NCI-H82 treated with DMSO at 0.1 percent for 48 hours (cell line): ENCODE measurements around the gene NCOA3.
"Not testable (repeated sequence)": the region's sequence is repeated elsewhere in the genome, so short reads cannot be mapped to it uniquely, and the experiment has no call there.

ENCODE experiments used
- DNase-seq: peaks from one replicate; lab custom pipeline; 2025; ENCODE audit not compliant: unreplicated experiment; lab: John Stamatoyannopoulos, UW

NCOA3 gene

DNA sequence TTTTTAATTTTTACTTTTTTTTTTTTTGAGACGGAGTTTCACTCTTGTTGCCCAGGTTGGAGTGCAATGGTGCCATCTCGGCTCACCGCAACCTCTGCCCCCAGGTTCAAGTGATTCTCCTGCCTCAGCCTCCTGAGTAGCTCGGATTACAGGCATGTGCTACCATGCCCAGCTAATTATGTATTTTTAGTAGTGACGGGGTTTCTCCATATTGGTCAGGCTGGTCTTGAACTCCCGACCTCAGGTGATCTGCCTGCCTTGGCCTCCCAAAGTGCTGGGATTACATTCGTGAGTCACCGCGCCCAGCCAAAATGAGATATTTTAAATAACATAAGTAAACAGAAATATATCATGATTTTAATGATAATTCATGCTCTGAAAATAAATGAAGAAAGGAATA lies 1.6 kb upstream of the NCOA3 start:
- DNase-seq = not testable (repeated sequence)

DNA sequence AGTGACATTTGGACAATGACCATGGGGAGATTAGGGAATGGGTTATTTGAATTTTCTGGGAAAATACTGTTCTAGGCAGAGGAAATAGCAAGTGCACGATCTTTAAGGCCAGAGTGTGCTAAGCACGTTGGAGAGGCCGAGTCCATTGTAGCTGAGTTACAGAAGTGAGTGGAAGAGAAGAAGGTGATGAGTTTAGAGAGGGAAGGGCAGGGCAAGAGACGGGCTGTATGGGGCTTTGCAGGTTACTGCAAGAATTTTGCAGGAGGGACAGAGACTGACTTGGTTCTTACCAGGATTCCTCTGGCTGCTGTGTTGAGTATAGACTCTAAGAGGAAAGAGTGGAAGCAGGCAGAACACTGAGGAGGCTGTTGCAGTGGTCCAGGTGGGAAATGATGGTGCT lies 1.1 kb upstream of the NCOA3 start:
- DNase-seq = no peak

DNA sequence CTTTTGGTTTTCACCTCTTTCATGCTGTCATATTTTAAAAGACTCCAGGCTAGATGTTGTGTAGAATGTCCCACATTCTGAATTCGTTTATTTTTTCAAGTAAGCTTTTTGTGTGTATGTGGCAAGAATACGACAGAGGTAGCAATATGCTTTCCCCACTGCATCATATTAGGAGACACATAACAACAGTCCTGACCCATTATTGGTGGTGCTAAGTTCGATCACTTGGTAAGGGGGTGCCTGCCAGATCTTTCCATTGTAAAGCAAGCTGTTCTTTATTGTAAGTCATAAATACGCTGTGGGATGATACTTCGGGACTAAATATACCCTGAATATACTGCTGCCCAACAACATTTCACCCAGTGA lies 588 bp upstream of the NCOA3 start:
- DNase-seq = no peak

DNA sequence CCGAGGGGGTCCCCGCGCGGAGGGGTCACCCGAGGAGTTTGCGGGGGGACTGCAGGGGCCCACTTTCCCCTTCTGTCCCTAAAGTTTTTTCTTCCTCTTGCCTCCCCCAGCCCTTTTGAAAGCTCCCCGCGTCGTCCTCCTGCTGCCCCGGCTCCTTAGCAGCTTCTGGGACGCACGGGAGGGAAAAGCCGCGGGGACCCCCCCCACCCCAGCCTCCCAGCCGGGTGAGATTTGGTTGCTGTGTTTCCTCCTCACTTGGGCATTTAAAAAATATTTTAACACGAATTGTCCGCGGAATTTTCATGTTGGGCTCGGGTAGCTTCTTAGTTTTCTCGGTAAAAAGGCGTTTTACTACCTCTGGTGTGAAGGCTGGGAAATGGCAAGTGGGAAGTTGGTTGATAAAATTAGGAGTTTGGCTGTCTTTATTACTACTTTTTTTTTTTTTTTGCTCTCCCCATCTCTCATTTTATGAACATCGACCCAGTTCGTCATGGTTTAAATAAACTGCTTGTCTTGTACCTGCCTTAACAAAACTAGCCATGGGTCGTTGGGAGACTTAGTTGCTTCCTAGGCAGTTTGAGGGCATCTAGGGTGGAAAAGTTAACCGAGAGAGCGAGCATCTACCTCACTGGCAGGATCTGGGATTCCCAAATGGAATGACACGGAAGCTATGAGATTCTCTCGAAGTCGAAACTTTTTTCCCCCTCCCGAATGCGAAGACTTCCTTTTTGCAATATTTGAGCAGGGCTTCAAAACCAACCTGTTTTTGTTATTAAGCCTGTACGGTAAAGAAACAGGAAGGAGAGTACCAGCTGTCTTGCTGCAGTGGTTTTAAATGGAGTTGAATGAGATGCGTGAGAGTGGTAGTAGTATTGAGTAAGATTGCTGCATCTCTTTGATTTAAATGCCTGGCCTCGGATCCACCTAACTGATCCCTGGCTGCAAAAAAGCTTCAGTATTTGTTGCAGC lies 868 bp downstream of the NCOA3 start:
- no peak for DNase-seq

DNA sequence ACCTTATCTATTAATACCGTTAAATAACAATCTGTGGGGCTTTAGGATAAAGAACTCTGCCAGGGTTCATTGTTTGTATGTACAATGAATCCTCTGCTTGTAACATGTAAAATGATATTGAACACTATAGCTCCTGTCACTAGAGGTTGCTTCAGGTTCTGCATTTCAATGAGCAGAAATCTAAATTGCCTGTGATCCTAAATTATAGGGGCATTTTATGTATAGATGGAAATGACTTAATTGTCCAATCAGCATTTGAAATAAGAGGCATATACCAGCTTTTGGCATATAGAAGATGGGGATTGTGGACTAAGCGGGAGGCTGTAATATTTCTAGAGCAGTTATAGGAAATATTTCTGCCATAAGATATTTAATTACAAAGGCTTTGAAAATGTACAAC lies 2.0 kb downstream of the NCOA3 start:
- no peak for DNase-seq

DNA sequence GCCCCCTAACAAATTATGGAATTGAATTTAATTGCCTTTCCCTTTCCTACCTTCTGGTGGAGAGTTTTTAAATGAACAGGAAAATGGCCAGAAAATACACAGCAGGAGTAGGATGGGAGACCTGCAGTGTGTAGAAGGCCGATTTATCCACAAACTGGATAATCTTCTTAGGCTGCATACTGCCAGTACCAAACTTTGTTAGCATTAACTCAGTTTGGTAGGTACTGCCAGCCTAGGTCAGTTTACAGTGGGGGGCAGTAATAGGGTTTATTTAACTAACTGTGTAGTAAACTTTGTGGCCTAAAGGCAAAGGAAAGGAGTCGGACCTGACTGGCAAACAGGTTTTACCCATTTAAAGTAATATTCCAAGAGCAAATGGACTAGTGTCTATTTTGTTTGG lies 4.6 kb downstream of the NCOA3 start:
- peak; percentile 57 for DNase-seq

DNA sequence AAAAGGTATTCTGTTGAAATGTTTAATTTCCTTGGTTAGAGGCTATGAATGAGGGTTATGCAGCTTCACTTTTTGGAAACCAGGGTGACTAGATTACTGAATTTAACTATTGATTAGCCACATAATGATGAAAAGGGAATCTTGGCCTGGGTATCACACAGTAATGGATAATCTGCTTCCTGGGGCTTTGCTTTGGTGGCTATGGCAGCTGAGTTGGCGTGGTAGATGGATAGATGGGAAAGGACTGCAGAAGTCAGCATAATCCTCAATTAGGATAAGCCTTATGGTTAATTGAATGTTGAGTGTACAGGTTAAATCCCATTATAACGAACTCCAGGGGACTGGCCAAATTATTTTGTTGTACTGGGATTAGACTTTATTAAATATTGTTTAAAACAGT lies 5.2 kb downstream of the NCOA3 start:
- peak; percentile 98 for DNase-seq

DNA sequence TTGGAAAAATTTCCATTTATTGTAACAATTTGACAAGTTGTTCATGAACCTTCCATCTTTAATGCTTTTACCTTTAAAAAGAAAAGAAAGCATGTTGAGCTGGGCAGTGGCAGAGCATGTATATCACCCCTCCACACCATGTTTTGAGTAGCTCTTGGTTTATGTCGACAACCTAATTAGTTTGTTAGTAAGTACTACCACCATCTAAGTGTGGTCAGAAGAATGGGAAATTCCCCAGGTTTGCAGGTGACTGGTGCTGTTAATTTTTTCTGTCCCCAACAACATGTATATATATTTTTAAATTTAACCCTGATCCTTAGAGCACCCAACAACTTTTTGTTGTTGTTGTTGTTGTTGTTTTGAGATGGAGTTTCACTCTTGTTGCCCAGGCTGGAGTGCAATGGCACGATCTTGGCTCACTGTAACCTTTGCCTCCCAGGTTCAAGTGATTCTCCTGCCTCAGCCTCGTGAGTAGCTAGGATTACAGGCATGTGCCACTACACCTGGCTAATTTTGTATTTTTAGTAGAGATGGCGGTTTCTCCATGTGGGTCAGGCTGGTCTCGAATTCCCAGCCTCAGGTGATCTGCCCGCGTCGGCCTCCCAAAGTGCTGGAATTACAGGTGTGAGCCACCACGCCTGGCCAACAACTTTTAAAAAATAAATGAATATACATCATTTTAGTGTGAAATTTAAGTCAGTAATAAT lies 5.7 kb downstream of the NCOA3 start:
- not testable (repeated sequence) for DNase-seq

DNA sequence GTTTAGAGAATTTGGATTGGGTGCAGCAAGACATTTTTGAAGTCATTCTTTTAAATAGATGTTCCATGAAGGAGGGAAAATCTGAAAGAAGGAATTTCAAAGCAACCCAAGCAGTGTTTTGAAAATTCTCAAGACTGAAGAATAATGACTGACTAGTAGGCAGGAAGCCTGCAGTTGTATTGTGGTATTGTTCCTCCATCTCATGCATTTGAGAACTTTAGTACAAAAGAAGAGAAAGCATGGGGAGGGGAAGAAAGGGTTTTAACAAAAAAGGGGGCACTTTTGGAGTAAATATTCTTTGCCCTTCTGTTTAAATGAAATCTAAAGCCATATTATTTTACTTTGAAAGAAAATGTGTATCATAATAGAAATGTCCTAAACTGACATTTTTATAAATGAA lies 6.6 kb downstream of the NCOA3 start:
- no peak for DNase-seq

DNA sequence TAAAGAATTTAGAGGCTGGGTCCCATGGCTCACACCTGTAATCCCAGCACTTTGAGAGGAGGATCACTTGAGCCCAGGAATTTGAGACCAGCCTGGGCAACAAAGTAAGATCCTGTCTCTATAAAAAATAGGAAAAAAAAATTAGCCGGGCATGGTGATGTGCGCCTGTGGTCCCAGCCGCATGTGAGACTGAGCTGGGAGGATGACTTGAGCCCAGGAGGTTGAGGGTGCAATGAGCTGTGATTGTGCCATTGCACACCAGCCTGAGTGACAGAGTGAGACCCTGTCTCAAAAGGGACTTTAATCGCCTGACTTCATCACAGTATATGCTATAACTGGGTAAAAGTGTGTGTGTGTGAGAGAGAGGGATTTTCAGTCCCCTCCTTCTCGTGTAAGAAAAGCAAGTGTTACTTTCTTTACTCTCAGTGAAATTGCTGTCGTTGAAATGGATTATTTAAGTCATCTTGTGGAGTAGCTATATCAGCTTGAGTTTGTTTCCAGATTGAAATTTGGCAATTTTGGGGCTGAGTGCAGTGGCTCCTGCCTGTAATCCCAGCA lies 7.5 kb downstream of the NCOA3 start:
- DNase-seq = no peak

DNA sequence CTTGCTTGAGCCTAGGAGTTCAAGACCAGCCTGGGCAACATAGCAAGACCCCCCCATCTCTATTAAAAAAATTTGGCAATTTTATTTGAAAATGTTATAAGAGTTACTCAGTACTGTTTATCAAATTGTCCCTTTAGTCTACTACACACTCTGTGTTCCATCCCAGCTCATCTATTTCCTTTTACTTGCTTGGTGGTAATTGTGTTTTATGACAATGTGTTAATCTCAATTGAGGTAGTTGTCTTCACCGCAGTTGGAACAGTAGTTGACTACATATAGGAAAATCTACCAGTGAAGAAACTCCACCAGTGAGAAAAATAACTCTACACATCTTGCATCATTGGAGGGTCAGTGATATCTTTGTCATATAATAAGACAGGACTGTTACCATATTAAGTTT lies 8.0 kb downstream of the NCOA3 start:
- no peak for DNase-seq

DNA sequence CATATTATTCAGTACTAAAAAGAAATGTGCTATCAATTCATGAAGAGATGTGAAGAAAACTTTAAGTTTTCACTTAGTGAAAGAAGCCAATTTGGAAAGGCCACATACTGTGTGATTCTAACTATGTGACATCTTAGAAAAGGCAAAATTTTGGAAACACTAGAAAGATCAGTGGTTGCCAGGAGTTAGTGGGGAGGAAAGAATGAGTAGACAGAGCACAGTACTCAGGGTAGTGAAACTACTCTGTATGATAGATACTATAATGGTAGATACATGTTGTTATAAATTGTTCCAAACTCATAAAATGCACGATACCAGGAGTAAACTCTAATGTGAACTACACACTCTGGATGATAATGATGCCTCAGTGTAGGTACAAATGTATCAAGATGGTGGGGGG lies 14.2 kb downstream of the NCOA3 start:
- DNase-seq = no peak

DNA sequence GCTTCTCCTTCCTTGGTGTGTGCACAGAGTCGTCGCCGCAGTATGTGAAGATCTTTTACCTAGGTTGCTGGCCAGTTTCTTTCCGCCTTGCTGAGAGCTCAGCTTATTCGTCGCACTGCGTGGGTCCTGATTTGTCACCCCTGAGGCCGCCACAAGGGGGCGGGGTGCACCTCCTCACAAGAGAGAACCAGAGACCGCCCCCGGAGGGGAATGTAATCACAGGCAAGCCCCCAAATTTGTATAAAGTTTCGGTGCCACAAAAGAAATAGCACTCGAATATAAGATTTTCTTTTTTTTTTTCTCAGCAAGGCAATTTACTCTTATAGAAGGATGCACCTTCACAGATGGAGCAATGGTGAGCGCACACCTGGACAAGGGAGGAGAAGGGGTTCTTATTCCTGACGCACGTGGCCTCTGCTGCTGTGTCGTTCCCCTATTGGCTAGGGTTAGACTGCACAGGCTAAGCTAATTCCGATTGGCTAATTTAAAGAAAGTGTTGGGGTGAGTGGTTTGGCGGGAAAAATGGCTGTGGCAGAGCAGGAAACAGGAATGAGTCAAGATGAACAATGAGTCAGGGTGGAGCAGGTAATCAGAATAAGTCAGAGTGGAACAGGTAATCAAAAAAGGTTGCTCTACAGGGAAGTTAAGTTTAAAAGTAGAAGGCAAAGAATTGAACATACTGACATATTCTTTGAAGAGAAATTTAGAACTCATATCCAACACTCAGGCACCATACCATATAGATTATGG lies 19.5 kb downstream of the NCOA3 start:
- DNase-seq = no peak

DNA sequence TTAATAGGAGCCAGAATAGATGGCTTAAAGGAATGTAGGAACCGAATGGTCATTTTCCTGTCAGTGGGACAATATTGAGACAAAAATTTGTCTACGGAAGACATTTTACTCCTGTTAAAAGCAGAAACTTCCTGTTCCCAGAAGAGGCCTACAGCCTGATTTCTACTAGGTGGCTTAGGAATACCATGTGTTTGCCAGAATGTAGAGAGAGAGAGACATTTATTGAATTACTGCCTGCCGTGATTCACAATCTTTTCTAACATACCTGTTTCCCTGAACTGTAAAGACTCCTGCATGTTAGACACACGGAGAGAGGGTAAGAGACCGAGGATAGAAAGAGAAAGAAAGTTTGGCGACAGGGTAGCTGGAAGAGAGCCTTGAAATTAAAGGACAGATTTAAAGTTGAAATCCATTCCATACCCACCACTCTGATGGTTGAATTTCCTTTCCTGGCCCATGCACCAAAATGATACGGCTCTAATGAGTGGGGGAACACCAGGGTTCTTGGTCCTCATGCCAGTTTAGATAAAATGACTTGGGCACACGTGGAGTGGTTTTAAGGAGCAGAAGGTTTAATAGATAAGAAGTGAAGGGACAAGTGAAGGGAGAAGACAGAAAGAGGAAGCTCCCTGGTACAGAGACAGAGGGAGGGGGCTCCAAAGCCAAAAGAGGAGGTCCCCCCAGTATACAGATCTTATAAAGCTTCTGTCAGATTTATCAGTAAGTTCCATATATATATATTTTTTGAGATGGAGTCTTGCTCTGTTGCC lies 22.5 kb downstream of the NCOA3 start:
- no peak for DNase-seq

DNA sequence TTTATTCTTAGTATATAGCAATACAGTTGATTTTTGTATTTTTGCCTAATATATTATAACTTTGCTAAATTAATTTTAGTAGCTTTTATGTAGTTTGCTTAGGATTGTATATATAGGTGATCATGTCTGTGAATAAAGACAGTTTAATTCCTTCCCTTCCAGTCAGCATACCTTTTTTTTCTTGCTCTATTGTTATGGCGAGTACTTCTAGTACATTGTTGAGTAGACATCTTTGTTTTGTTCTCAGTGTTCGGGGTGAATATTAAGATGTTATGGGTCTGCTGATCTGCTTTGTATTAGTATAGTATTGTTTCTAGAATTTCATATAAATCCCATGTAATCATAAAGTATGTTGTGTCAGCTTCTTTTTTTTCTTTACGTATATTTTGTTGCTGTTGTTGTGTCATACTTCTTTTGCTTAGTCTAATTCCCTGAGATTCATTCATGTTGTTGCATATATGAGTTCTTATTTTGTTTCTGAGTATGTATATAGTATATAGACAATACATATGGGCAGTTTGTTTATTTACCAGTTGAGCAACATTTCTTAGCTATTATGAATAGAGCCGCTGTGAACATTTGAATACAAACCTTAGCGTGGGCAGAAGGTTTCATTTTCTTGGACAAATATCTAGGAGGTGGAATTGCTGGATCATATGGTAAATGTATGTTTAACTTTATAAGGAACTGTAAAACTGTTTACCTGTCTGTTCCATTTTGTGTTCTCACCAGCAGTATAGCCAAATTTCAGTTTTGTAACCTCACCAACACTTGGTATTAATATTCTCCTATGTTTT lies 25.5 kb downstream of the NCOA3 start:
- no peak for DNase-seq

DNA sequence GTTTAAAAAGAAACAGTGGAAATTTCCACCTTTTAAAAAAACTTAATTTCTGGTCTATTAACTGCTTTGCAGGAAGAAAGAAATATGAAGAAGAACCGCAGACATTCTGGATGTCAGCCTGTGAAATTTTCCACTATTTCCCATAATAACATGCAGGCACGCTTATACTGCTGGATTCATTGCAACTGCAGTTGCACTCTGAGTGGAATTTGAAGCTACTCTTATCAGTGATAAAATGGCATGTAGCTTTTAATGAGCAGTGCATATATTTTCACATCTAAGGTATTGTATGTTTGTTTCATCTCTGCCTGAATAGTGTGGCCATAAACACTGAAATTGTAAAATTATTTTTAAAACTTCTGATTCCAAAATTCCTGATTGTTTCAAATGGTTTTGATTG lies 28.2 kb downstream of the NCOA3 start:
- no peak for DNase-seq

DNA sequence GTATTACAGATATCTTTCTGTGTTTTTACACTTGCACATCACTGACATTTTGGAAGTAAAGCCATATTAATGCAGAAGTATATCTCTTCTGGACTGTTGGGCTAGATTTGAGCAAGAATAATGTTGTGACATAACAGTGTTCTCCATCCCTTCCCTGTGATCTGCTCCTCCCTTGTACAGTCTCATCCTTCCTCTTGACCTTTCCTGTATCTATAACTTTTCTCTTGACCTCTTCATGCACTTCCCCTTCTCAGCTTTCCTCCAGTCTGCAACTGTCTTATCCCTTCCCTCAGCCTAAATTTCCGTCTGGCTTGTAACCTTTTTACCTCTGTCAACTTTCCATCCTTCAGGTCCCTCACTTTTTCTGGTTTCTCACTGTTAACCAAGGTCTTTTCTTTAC lies 29.8 kb downstream of the NCOA3 start:
- no peak for DNase-seq

DNA sequence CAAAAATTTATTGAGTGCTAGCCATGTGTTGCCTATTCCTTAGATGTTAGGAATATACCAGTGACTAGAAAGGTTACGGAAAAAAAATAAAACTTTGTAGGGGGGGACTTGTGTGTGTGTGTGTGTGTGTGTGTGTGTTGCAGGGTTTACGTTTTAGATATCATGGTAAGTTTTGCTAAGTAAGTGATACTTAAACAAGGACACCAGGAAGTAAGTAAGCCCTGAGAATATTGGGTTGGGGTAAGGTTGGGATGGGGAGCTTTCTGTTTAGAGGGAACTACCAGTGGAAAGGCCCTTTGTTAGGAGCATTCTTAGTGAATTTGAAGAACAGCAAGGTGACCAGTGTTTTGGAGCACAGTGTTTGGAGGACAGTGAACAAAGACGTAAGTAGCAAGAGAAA lies 30.3 kb downstream of the NCOA3 start:
- DNase-seq = no peak

DNA sequence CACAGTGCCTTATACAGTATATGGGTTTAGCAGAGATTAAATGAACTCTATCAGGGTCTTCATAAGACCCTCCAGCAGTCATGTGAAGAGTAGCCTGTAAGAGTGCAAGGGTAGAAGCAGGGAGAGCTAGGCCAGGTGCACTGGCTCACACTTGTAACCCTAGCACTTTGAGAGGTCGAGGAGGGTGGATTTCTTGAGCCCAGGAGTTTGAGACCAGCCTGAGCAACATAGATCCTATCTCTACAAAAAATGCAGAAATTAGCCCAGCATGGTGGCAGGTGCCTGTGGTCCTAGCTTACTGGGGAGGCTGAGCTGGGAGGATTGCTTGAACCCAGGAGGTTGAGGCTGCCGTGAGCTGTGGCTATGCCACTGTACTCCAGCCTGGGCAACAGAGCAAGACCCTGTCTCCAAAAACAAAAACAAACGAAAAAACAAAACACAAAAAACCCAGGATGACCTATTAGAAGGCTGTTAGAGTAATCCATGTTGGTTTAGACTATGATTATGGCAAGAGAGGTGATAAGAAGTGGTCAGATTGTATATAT lies 31.9 kb downstream of the NCOA3 start:
- no peak for DNase-seq

DNA sequence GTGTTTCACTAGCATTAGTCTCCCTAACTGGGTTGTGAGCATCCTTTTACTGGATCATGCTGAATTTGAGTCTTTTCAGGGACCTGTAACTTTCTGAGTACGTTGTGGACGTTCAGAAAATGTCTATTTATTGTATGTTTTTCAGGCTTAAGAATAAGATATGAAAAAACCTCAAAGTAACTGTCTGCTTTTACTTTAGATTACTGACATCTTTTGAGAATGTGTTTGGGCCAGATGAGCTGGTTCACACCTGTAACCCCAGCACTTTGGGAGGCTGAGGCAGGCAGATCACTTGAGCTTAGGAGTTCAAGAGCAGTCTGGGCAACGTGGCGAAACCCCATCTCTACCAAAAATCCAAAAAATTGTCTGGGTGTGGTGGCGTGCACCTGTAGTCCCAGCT lies 32.7 kb downstream of the NCOA3 start:
- DNase-seq = no peak
